Activated naive CD4-positive, alpha-beta T cell treated with anti-CD3 and anti-CD28 coated beads for 36 hours (primary cell): Measurements from ENCODE around the gene DTWD2. TPM values are rescaled to one million over a fixed set of nuclear protein-coding genes. Genes with fewer than 3 reads are reported as not detected.
"Not testable (repeated sequence)": the region's sequence is repeated elsewhere in the genome, so short reads cannot be mapped to it uniquely, and the experiment has no call there.

Experiments used
- CTCF ChIA-PET: fragments of 350-600 bp; sonication (Branson Sonifier 250); formaldehyde crosslinking; loops from one replicate; lab custom pipeline; 2021; ENCODE audit warnings: antibody characterized with exemption; lab: Charles Lee
- DNase-seq: peaks from one replicate; pipeline ENCODE4 v3.0.0-alpha.2; 2020
- H3K27ac Mint-ChIP-seq: one replicate; pipeline ENCODE4 v1.8.0; 2021; ENCODE audit warnings: mild to moderate bottlenecking, mixed read lengths
- H3K27me3 Mint-ChIP-seq: one replicate; pipeline ENCODE4 v1.8.0; 2021; ENCODE audit warnings: low read depth, mixed read lengths
- H3K36me3 Mint-ChIP-seq: one replicate; pipeline ENCODE4 v1.8.0; 2021; ENCODE audit warnings: low read depth, mixed read lengths
- H3K4me1 Mint-ChIP-seq: one replicate; pipeline ENCODE4 v1.8.0; 2021; ENCODE audit warnings: low read depth, mixed read lengths
- H3K4me3 Mint-ChIP-seq: one replicate; pipeline ENCODE4 v1.8.0; 2021; ENCODE audit warnings: mild to moderate bottlenecking, moderate library complexity, mixed read lengths
- H3K9me3 Mint-ChIP-seq: one replicate; pipeline ENCODE4 v1.8.0; 2021; ENCODE audit warnings: mixed read lengths
- intact Hi-C: fragments of 100-400 bp; cut with micrococcal nuclease; formaldehyde crosslinking; loops from one replicate; pipeline ENCODE4 v1.15.1; 2023
- total RNA-seq, 2 experiments: library from RNA; stranded (reverse); gene quantifications; one replicate each; pipeline ENCODE4 v1.2.3, GENCODE V29; 2021

Gene DTWD2
- total RNA-seq, 2 experiments from 2014 or later, result 4.0 to 5.5 TPM

GRCh38 chr5:118889165-118889564 lies 99.2 kb downstream of the DTWD2 start:
- no peak for DNase-seq
- no peaks in the 10 kb centered on the region for H3K36me3 Mint-ChIP-seq
- intact Hi-C loops, result no loop called here
- CTCF ChIA-PET, result no interaction called here
- no peaks in the 10 kb centered on the region for H3K9me3 Mint-ChIP-seq
- no peaks in the 10 kb centered on the region for H3K4me1 Mint-ChIP-seq
- no peaks in the 10 kb centered on the region for H3K27me3 Mint-ChIP-seq
- H3K4me3 Mint-ChIP-seq, result no peak overlapping the region
- no peak overlapping the region for H3K27ac Mint-ChIP-seq

GRCh38 chr5:118888556-118888955 lies 99.8 kb downstream of the DTWD2 start:
- DNase-seq, result no peak
- intact Hi-C loops, result no loop called here
- Mint-ChIP-seq H3K9me3 (no peaks in the 10 kb centered on the region), H3K27me3 (no peaks in the 10 kb centered on the region), H3K27ac (no peak overlapping the region), H3K4me1 (no peaks in the 10 kb centered on the region), H3K36me3 (no peaks in the 10 kb centered on the region), H3K4me3 (no peak overlapping the region)
- CTCF ChIA-PET, result no interaction called here

DNA sequence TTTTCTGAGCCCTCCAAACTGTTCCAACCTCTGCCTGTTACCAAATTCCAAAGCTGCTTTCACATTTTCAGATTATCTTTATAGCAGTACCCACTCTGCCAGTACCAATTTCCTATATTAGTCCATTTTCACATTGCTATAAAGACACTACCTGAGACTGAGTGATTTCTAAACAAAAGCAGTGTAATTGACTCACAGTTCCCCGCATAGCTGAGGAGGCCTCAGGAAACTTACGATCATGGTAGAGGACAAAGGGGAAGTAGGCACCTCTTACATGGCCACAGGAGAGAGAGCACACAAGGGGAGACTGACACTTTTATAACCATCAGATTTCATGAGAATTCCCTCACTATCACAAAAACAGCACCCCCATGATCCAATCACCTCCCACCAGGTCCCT lies 105.0 kb downstream of the DTWD2 start:
- Mint-ChIP-seq H3K9me3 (peaks cover 6% of the 10 kb centered on the region), H3K27me3 (no peaks in the 10 kb centered on the region), H3K36me3 (peaks cover 5% of the 10 kb centered on the region), H3K4me1 (no peaks in the 10 kb centered on the region), H3K27ac (no peak overlapping the region), H3K4me3 (no peak overlapping the region)
- no peak for DNase-seq
- intact Hi-C loops, result no loop called here
- CTCF ChIA-PET, result no interaction called here

DNA sequence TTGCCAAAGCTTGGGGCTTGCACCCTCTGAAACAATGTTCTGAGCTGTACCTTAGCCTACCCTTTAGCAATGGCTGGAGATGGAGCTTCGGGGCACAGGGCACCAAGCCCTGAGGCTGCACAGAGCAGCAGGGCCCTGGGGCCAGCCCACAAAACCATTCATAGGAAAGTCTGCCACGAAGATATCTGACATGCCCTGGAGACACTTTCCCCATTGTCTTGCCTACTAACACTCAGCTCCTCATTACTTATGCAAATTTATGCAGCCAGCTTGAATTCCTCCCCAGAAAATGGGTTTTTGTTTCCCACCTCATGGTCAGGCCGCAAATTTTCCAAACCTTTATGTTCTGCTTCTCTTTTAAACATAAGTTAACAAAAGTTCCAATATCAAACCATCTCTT lies 105.7 kb downstream of the DTWD2 start:
- Mint-ChIP-seq H3K4me3 (no peak overlapping the region), H3K27ac (no peak overlapping the region), H3K36me3 (peaks cover 7% of the 10 kb centered on the region), H3K4me1 (no peaks in the 10 kb centered on the region), H3K27me3 (no peaks in the 10 kb centered on the region), H3K9me3 (peaks cover 12% of the 10 kb centered on the region)
- intact Hi-C loops, result no loop called here
- DNase-seq, result no peak
- CTCF ChIA-PET, result no interaction called here

GRCh38 chr5:118876852-118877251 lies 111.5 kb downstream of the DTWD2 start:
- peaks cover 34% of the 10 kb centered on the region for H3K36me3 Mint-ChIP-seq
- H3K4me3 Mint-ChIP-seq, CTCF ChIA-PET, intact Hi-C loops, DNase-seq, H3K27ac Mint-ChIP-seq, H3K4me1 Mint-ChIP-seq, H3K27me3 Mint-ChIP-seq: not testable (repeated sequence)
- H3K9me3 Mint-ChIP-seq, result peaks cover 35% of the 10 kb centered on the region

DNA sequence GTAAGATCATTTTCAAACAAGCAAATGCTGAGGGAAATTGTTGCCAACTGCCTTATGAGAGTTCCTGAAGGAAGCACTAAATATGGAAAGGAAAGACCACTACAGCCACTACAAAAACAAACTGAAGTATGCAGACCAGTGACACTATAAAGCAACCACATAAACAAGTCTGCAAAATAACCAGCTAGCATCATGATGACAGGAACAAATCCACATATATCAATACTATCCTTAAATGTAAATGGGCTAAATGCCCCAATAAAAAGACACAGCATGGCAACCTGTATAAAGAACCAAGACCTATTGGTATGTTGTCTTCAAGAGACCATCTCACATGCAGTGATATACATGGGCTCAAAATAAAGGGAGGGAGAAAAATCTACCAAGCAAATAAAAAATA lies 113.2 kb downstream of the DTWD2 start:
- intact Hi-C loops, result no loop called here
- H3K9me3 Mint-ChIP-seq, result peaks cover 33% of the 10 kb centered on the region
- no peaks in the 10 kb centered on the region for H3K27me3 Mint-ChIP-seq
- H3K4me1 Mint-ChIP-seq, result no peaks in the 10 kb centered on the region
- no peak overlapping the region for H3K4me3 Mint-ChIP-seq
- CTCF ChIA-PET, result no interaction called here
- no peak for DNase-seq
- H3K36me3 Mint-ChIP-seq, result peaks cover 38% of the 10 kb centered on the region
- no peak overlapping the region for H3K27ac Mint-ChIP-seq

DNA sequence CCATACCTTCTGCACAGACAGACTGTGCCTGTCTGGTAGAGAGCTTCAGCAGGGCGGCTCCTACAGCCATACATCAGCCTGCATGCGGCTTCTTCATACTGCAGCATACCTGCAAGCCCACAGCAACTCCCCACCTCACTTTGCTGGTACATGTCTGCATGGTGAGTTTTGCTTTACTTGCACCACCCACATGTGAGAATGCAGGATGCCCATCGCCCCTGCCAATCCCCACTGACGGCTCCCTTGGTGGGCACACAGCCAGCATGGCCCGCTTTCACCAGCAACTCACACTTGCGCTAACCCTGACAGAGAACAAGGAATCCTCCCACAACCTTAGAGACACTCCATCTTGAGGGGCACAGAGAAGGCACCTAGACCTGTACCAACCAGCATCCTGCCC lies 114.9 kb downstream of the DTWD2 start:
- no peaks in the 10 kb centered on the region for H3K27me3 Mint-ChIP-seq
- H3K4me3 Mint-ChIP-seq, result no peak overlapping the region
- CTCF ChIA-PET, result no interaction called here
- peaks cover 39% of the 10 kb centered on the region for H3K36me3 Mint-ChIP-seq
- DNase-seq, result no peak
- no peaks in the 10 kb centered on the region for H3K4me1 Mint-ChIP-seq
- H3K27ac Mint-ChIP-seq, result no peak overlapping the region
- intact Hi-C loops, result no loop called here
- H3K9me3 Mint-ChIP-seq, result peaks cover 30% of the 10 kb centered on the region

DNA sequence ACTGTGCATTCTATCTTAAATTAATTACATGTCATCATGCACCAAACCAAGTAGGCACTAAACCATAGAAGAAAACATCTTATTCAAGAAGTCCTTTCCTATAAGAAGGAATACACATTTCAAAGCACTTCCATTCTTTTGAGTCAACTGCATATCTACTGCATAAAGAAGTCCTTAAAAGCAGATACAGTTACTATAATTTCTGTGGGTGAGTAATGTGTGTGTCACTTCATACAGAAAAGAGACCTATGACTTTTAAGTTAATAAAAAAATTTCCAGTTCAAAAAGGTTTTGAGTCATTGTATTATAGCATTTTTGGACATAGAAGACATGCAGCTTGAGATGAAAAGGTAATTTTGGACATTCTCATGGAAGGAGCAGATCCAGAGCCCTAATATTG lies 125.0 kb downstream of the DTWD2 start:
- H3K27me3 Mint-ChIP-seq, result no peaks in the 10 kb centered on the region
- DNase-seq, result no peak
- H3K4me1 Mint-ChIP-seq, result no peaks in the 10 kb centered on the region
- H3K36me3 Mint-ChIP-seq, result no peaks in the 10 kb centered on the region
- CTCF ChIA-PET, result interaction anchor here (0.6 kb wide), 1 partner anchor 543 kb away, joined by 3 read pairs; no protein-coding TSS in a partner anchor
- intact Hi-C loops, result no loop called here
- no peak overlapping the region for H3K4me3 Mint-ChIP-seq
- H3K9me3 Mint-ChIP-seq, result no peaks in the 10 kb centered on the region
- H3K27ac Mint-ChIP-seq, result no peak overlapping the region

GRCh38 chr5:118862596-118862995 lies 125.8 kb downstream of the DTWD2 start:
- Mint-ChIP-seq H3K36me3 (no peaks in the 10 kb centered on the region), H3K4me1 (no peaks in the 10 kb centered on the region), H3K27ac (no peak overlapping the region), H3K9me3 (no peaks in the 10 kb centered on the region), H3K27me3 (no peaks in the 10 kb centered on the region), H3K4me3 (no peak overlapping the region)
- CTCF ChIA-PET, result no interaction called here
- no peak for DNase-seq
- intact Hi-C loops, result no loop called here

DNA sequence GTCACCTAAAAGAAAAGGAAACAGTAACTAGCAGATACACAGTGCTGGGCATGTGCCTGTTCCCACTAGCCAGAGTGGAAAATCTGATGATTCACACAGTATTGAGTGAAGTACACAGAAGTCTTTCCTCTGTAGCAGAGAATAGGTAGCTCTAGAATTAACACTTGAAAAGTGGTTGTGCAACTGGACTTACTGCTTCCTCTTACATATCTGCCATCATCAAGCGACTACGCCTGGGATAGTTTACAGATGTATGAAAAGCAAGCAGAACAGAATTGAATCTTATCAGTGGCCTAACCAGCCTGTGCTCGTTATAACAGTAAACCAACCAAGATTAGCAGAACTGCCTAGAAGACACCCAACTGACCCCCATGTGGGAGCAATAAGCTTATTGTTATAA lies 130.6 kb downstream of the DTWD2 start:
- H3K27me3 Mint-ChIP-seq, result no peaks in the 10 kb centered on the region
- peaks cover 2% of the 10 kb centered on the region for H3K36me3 Mint-ChIP-seq
- no peak overlapping the region for H3K27ac Mint-ChIP-seq
- peaks cover 7% of the 10 kb centered on the region for H3K9me3 Mint-ChIP-seq
- no peak for DNase-seq
- H3K4me3 Mint-ChIP-seq, result no peak overlapping the region
- intact Hi-C loops, result no loop called here
- CTCF ChIA-PET, result interaction anchor here (0.6 kb wide), 1 partner anchor 54 kb away, joined by 3 read pairs; no protein-coding TSS in a partner anchor
- no peaks in the 10 kb centered on the region for H3K4me1 Mint-ChIP-seq

DNA sequence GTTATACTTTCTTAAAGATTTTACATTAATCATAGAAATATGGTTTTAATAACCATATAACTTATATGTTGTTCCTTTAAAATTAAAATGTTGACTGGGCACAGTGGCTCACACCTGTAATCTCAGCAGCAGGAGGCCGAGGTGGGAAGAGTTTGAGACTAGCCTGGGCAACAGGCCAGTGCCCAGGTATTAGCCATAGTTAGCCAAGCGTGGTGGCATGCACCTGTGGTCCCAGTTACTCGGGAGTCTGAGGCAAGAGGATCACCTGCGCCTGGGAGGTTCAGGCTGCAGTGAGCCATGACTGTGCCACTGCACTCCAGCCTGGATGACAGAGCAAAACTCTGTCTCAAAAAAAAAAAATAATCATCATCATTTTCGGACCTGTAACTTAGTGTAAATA lies 133.5 kb downstream of the DTWD2 start:
- Mint-ChIP-seq H3K4me1 (no peaks in the 10 kb centered on the region), H3K27ac (no peak overlapping the region), H3K27me3 (no peaks in the 10 kb centered on the region), H3K4me3 (no peak overlapping the region), H3K9me3 (peaks cover 21% of the 10 kb centered on the region), H3K36me3 (peaks cover 5% of the 10 kb centered on the region)
- intact Hi-C loops, result no loop called here
- CTCF ChIA-PET, result no interaction called here
- DNase-seq, result no peak

- H3K4me1 Mint-ChIP-seq, H3K36me3 Mint-ChIP-seq, H3K4me3 Mint-ChIP-seq, H3K27me3 Mint-ChIP-seq, DNase-seq, CTCF ChIA-PET, H3K27ac Mint-ChIP-seq, intact Hi-C loops: not testable (repeated sequence)
- peaks cover 24% of the 10 kb centered on the region for H3K9me3 Mint-ChIP-seq
Measured at GRCh38 chr5:118851785-118852184, 136.6 kb downstream of the DTWD2 start.

DNA sequence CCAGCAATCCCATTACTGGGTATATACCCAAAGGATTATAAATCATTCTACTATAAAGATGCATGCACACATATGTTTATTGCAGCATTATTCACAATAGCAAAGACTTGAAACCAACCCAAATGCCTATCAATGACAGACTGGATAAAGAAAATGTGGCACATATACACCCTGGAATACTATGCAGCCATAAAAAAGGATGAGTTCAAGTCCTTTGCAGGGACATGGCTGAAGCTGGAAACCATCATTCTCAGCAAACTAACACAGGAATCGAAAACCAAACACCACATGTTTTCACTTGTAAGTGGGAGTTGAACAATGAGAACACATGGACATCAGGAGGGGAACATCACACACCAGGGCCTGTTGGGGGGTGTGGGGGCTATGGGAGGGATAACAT lies 138.8 kb downstream of the DTWD2 start:
- H3K27me3 Mint-ChIP-seq, CTCF ChIA-PET, H3K4me3 Mint-ChIP-seq, intact Hi-C loops, H3K4me1 Mint-ChIP-seq, H3K36me3 Mint-ChIP-seq, DNase-seq, H3K27ac Mint-ChIP-seq: not testable (repeated sequence)
- H3K9me3 Mint-ChIP-seq, result peaks cover 24% of the 10 kb centered on the region

GRCh38 chr5:118844351-118844750 lies 144.0 kb downstream of the DTWD2 start:
- no peak for DNase-seq
- Mint-ChIP-seq H3K36me3 (no peaks in the 10 kb centered on the region), H3K4me3 (no peak overlapping the region), H3K27ac (no peak overlapping the region), H3K4me1 (no peaks in the 10 kb centered on the region), H3K9me3 (no peaks in the 10 kb centered on the region), H3K27me3 (no peaks in the 10 kb centered on the region)
- CTCF ChIA-PET, result no interaction called here
- intact Hi-C loops, result no loop called here
